ENCODE measurements around the gene ALG8.
"Not testable (repeated sequence)": the region's sequence is repeated elsewhere in the genome, so short reads cannot be mapped to it uniquely, and the experiment has no call there.

The ALG8 gene

GRCh38 chr11:78139422-78140391, at the start of gene ALG8:
ALG8 (minus strand) TSS chr11:78139626; CDS start chr11:78139588, 38 bp downstream.
- DNase-seq: peak; percentile 87 to 96

- peak; percentile 94 to 96 for DNase-seq
Measured at GRCh38 chr11:78188286-78189173, 49.1 kb upstream of the ALG8 start, which contains the start of the genes KCTD21 and USP35. KCTD21 (minus strand) TSS chr11:78188626; CDS start chr11:78174554, 14,072 bp downstream. USP35 (plus strand) TSS chr11:78188919; CDS start chr11:78196246, 7,327 bp downstream.

GRCh38 chr11:78187366-78188285, 48.2 kb upstream of the ALG8 start:
- no peak for DNase-seq

GRCh38 chr11:78181185-78181584, 41.8 kb upstream of the ALG8 start:
- DNase-seq: no peak

GRCh38 chr11:78180751-78181150, 41.3 kb upstream of the ALG8 start:
- DNase-seq: no peak

- no peak for DNase-seq
Measured at GRCh38 chr11:78179459-78180071, 40.1 kb upstream of the ALG8 start.

- no peak for DNase-seq
Measured at GRCh38 chr11:78177216-78177615, 37.8 kb upstream of the ALG8 start.

GRCh38 chr11:78176605-78177141, 37.2 kb upstream of the ALG8 start:
- DNase-seq: no peak

- DNase-seq: not testable (repeated sequence)
Measured at GRCh38 chr11:78175862-78176261, 36.4 kb upstream of the ALG8 start.

- DNase-seq: no peak
Measured at GRCh38 chr11:78171951-78172350, 32.5 kb upstream of the ALG8 start.

- DNase-seq: no peak
Measured at GRCh38 chr11:78170874-78171549, 31.6 kb upstream of the ALG8 start.

GRCh38 chr11:78170413-78170812, 31.0 kb upstream of the ALG8 start:
- no peak for DNase-seq

GRCh38 chr11:78168539-78169477, 29.4 kb upstream of the ALG8 start:
- no peak for DNase-seq

- no peak for DNase-seq
Measured at GRCh38 chr11:78166855-78167469, 27.5 kb upstream of the ALG8 start.

GRCh38 chr11:78164471-78164870, 25.0 kb upstream of the ALG8 start:
- no peak for DNase-seq

- no peak for DNase-seq
Measured at GRCh38 chr11:78163828-78164227, 24.4 kb upstream of the ALG8 start.

GRCh38 chr11:78161962-78162371, 22.5 kb upstream of the ALG8 start:
- no peak for DNase-seq

GRCh38 chr11:78161346-78161745, 21.9 kb upstream of the ALG8 start:
- no peak for DNase-seq

- no peak for DNase-seq
Measured at GRCh38 chr11:78160557-78160956, 21.1 kb upstream of the ALG8 start.
